Neuronal stem cell (in vitro differentiated cells): ENCODE data around the gene PDGFB.
A peak's percentile ranks its signal among the peaks of the same experiment; 100 is the strongest.

ENCODE experiments used
- DNase-seq: peaks from one replicate; pipeline ENCODE4 v3.0.0-alpha.2; 2013; ENCODE audit warnings: low spot score
- H2AFZ ChIP-seq: one replicate; pipeline ENCODE4 v1.6.1; 2013; ENCODE audit warnings: mild to moderate bottlenecking, low read length, inconsistent platforms
- H2AK5ac ChIP-seq: 2 replicates; pipeline ENCODE4 v1.6.1; 2013; ENCODE audit warnings: low read depth, mild to moderate bottlenecking, inconsistent platforms, low read length, moderate library complexity, mixed read lengths
- H2BK120ac ChIP-seq: 2 replicates; pipeline ENCODE4 v1.6.1; 2013; ENCODE audit warnings: low read depth, mild to moderate bottlenecking, inconsistent platforms, low read length, moderate library complexity, mixed read lengths
- H2BK12ac ChIP-seq: one replicate; pipeline ENCODE4 v1.6.1; 2013; ENCODE audit warnings: low read length, inconsistent platforms
- H2BK15ac ChIP-seq: 2 replicates; pipeline ENCODE4 v1.6.1; 2013; ENCODE audit warnings: mild to moderate bottlenecking, low read length, inconsistent platforms, mixed read lengths
- H2BK5ac ChIP-seq: one replicate; pipeline ENCODE4 v1.6.1; 2013; ENCODE audit warnings: inconsistent platforms, mild to moderate bottlenecking, low read length, moderate library complexity
- H3K14ac ChIP-seq: one replicate; pipeline ENCODE4 v1.6.1; 2013; ENCODE audit warnings: low read length, inconsistent platforms
- H3K18ac ChIP-seq: 2 replicates; pipeline ENCODE4 v1.6.1; 2013; ENCODE audit warnings: low read length, inconsistent platforms
- H3K23ac ChIP-seq: 2 replicates; pipeline ENCODE4 v1.6.1; 2013; ENCODE audit warnings: low read depth, mild to moderate bottlenecking, mixed read lengths, low read length, inconsistent platforms; ENCODE audit not compliant: poor library complexity
- H3K27ac ChIP-seq: replicated peaks from 3 replicates; pipeline ENCODE4 v1.5.1; 2013; ENCODE audit warnings: low read length, inconsistent platforms
- H3K27me3 ChIP-seq, 3 experiments: 2 replicates each; pipeline ENCODE4 v1.6.1; 2013; ENCODE audit warnings: low read length in 3 of 3, mild to moderate bottlenecking in 2 of 3, inconsistent platforms in 1 of 3, low read depth in 1 of 3, mixed read lengths in 1 of 3, moderate library complexity in 1 of 3; ENCODE audit not compliant: control insufficient read depth in 3 of 3, insufficient read depth in 3 of 3
- H3K36me3 ChIP-seq, 2 donors: replicated peaks in 1 of 2; 2 replicates each; pipeline ENCODE4 v1.6.1; 2013; ENCODE audit warnings: low read length in 2 of 2; ENCODE audit not compliant: control insufficient read depth in 2 of 2, insufficient read depth in 2 of 2
- H3K4ac ChIP-seq: 2 replicates; pipeline ENCODE4 v1.6.1; 2013; ENCODE audit warnings: inconsistent platforms, mild to moderate bottlenecking, low read length, moderate library complexity
- H3K4me1 ChIP-seq, 2 donors: 1 replicate in 1 of 2; 2 replicates in 1 of 2; pipeline ENCODE4 v1.6.1; 2013; ENCODE audit warnings: low read length in 2 of 2, low read depth in 1 of 2; ENCODE audit not compliant: control insufficient read depth in 2 of 2, insufficient read depth in 1 of 2
- H3K4me2 ChIP-seq: one replicate; pipeline ENCODE4 v1.6.1; 2013; ENCODE audit warnings: mild to moderate bottlenecking, low read length, inconsistent platforms; ENCODE audit not compliant: insufficient read depth, poor library complexity, severe bottlenecking
- H3K4me3 ChIP-seq, 2 donors: 2 replicates each; pipeline ENCODE4 v1.5.1; 2013; ENCODE audit warnings: low read length in 2 of 2, mild to moderate bottlenecking in 2 of 2, inconsistent platforms in 1 of 2, moderate library complexity in 1 of 2
- H3K79me1 ChIP-seq: one replicate; pipeline ENCODE4 v1.6.1; 2013; ENCODE audit warnings: low read depth, mild to moderate bottlenecking, inconsistent platforms, low read length, moderate library complexity
- H3K9ac ChIP-seq: one replicate; pipeline ENCODE4 v1.6.1; 2013; ENCODE audit warnings: mild to moderate bottlenecking, low read depth, low read length, inconsistent platforms; ENCODE audit not compliant: poor library complexity
- H3K9me3 ChIP-seq, 2 donors: replicated peaks in 1 of 2; 2 replicates each; pipeline versions ENCODE3 to v1.6.1; 2013; ENCODE audit warnings: low read length in 2 of 2, mild to moderate bottlenecking in 2 of 2, inconsistent platforms in 1 of 2, low read depth in 1 of 2, mixed read lengths in 1 of 2, moderate library complexity in 1 of 2; ENCODE audit not compliant: control insufficient read depth in 2 of 2, insufficient read depth in 1 of 2
- H4K8ac ChIP-seq: one replicate; pipeline ENCODE4 v1.6.1; 2013; ENCODE audit warnings: low read depth, mild to moderate bottlenecking, inconsistent platforms, low read length, moderate library complexity
- H4K91ac ChIP-seq: one replicate; pipeline ENCODE4 v1.6.1; 2013; ENCODE audit warnings: low read length, low read depth, mild to moderate bottlenecking, inconsistent platforms; ENCODE audit not compliant: poor library complexity
- WGBS, 2 donors: extraction: QIAGEN DNeasy Blood & Tissue Kit; methylation state at CpG; one replicate each; pipeline ENCODE4 v1.1.7; 2013; ENCODE audit warnings: missing lambda C conversion rate in 2 of 2, mixed read lengths in 1 of 2; ENCODE audit not compliant: insufficient read length in 2 of 2, insufficient replicate concordance in 1 of 2; ENCODE audit errors: extremely low coverage in 2 of 2; 5-methylcytosine and 5-hydroxymethylcytosine counted together

The PDGFB gene

GRCh38 chr22:39273950-39274887, 29.4 kb upstream of the PDGFB start:
- Histone ChIP-seq H3K9me3 (peaks cover 7 to 9% of the 10 kb centered on the region in 2 donors), H4K8ac (no peak overlapping the region), H3K4ac (no peak overlapping the region), H3K23ac (no peak overlapping the region), H2BK12ac (peak overlapping the region; percentile 68), H3K36me3 (no peaks in the 10 kb centered on the region), H2AFZ (no peak overlapping the region), H3K27me3 (no peaks in the 10 kb centered on the region), H2AK5ac (peak overlapping the region; percentile 85), H3K4me1 (peaks cover 0 to 5% of the 10 kb centered on the region in 2 donors), H3K18ac (peak overlapping the region; percentile 58), H2BK120ac (peak overlapping the region; percentile 26), H3K4me2 (no peak overlapping the region), H3K79me1 (no peaks in the 10 kb centered on the region), H2BK15ac (no peak overlapping the region), H3K14ac (peak overlapping the region; percentile 56), H3K9ac (no peak overlapping the region), H4K91ac (no peak overlapping the region), H2BK5ac (peak overlapping the region; percentile 68), H3K27ac (no peak overlapping the region), H3K4me3 (no peak overlapping the region)
- no CpG with 5 or more reads among the region's 17 CpGs for WGBS, 2 donors
- DNase-seq: no peak

DNA sequence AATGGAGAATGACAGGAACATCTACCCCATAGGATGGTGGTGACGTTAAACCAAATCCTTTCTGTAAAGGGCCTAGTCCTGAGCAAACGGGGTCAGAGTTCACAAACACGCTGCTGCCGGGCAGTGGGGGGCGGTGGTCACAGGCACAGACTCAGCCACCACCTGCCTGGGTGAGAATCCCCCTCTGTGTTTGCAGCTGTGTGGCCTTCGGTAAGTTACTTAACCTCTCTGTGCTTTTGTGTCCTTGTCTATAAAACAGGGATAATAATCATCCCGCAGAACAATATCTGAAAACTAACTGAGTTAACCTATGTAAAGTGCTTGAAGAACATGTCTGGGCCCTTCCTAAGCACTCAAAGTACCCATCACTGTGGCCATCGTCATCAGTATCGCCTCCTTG, 26.0 kb upstream of the PDGFB start:
- Histone ChIP-seq H3K9me3 (peaks cover 3 to 5% of the 10 kb centered on the region in 2 donors), H3K9ac (no peak overlapping the region), H3K27me3 (peaks cover 0 to 4% (median 0%) of the 10 kb centered on the region in 3 experiments), H2AFZ (no peak overlapping the region), H3K4ac (no peak overlapping the region), H3K36me3 (no peaks in the 10 kb centered on the region), H2BK15ac (no peak overlapping the region), H2BK5ac (no peak overlapping the region), H3K14ac (no peak overlapping the region), H3K27ac (no peak overlapping the region), H3K4me1 (peaks cover 0 to 4% of the 10 kb centered on the region in 2 donors), H4K8ac (no peak overlapping the region), H2BK12ac (no peak overlapping the region), H4K91ac (no peak overlapping the region), H3K23ac (peak overlapping the region; percentile 59), H3K4me2 (no peak overlapping the region), H3K79me1 (no peaks in the 10 kb centered on the region), H2AK5ac (peak overlapping the region; percentile 72), H3K4me3 (no peak overlapping the region), H2BK120ac (no peak overlapping the region), H3K18ac (peak overlapping the region; percentile 89)
- no peak for DNase-seq
- no CpG with 5 or more reads among the region's 9 CpGs for WGBS, 2 donors

DNA sequence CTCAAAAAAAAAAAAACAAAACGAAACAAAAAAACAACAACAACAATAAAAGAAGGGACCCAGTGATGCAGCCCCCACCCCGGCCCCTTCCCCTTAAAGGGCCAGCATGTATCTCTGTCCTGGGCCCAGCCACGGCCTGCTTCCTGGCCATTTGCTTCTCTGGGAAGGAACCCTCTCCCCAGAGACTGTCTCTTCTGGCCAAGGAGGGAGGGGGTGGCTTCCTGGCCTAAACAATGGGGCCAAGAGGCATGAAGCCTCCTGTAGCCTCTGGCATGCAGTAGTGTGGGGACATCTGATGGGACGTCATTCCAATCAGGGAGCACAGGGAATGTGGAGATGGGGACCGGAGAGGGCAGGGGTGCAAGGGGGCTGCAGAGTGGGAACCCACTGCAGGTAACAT, 25.5 kb upstream of the PDGFB start:
- Histone ChIP-seq H3K4ac (peak overlapping the region; percentile 61), H3K27me3 (peaks cover 0 to 4% (median 0%) of the 10 kb centered on the region in 3 experiments), H3K23ac (peak overlapping the region; percentile 59), H2BK12ac (peak overlapping the region; percentile 93), H3K18ac (peak overlapping the region; percentile 89), H3K4me2 (no peak overlapping the region), H3K79me1 (no peaks in the 10 kb centered on the region), H3K36me3 (no peaks in the 10 kb centered on the region), H4K8ac (peak overlapping the region; percentile 57), H2BK120ac (peak overlapping the region; percentile 90), H3K14ac (no peak overlapping the region), H3K9me3 (peaks cover 3 to 5% of the 10 kb centered on the region in 2 donors), H3K4me1 (peaks cover 0 to 4% of the 10 kb centered on the region in 2 donors), H2BK5ac (no peak overlapping the region), H2AFZ (peak overlapping the region; percentile 43), H3K4me3 (no peak overlapping the region), H2AK5ac (peak overlapping the region; percentile 72), H3K9ac (no peak overlapping the region), H2BK15ac (peak overlapping the region; percentile 84), H3K27ac (no peak overlapping the region), H4K91ac (no peak overlapping the region)
- no CpG with 5 or more reads among the region's 5 CpGs for WGBS, 2 donors
- DNase-seq: no peak

GRCh38 chr22:39269095-39269790, 24.5 kb upstream of the PDGFB start:
- H3K4me3 ChIP-seq: no peak overlapping the region
- no peak overlapping the region for H4K91ac ChIP-seq
- H3K79me1 ChIP-seq: no peaks in the 10 kb centered on the region
- no peak overlapping the region for H2BK5ac ChIP-seq
- no peak overlapping the region for H3K4ac ChIP-seq
- WGBS, 2 donors: no CpG with 5 or more reads among the region's 11 CpGs
- peak overlapping the region; percentile 66 for H2BK15ac ChIP-seq
- no peak overlapping the region for H2AFZ ChIP-seq
- H3K18ac ChIP-seq: peak overlapping the region; percentile 81
- H3K36me3 ChIP-seq: no peaks in the 10 kb centered on the region
- H3K4me1 ChIP-seq: peaks cover 0 to 4% of the 10 kb centered on the region in 2 donors
- H2AK5ac ChIP-seq: no peak overlapping the region
- no peak overlapping the region for H3K27ac ChIP-seq
- peak overlapping the region; percentile 46 for H2BK12ac ChIP-seq
- DNase-seq: no peak
- no peak overlapping the region for H3K14ac ChIP-seq
- H2BK120ac ChIP-seq: peak overlapping the region; percentile 52
- no peak overlapping the region for H3K23ac ChIP-seq
- peaks cover 0 to 4% (median 0%) of the 10 kb centered on the region in 3 experiments for H3K27me3 ChIP-seq
- no peak overlapping the region for H4K8ac ChIP-seq
- no peak overlapping the region for H3K4me2 ChIP-seq
- H3K9ac ChIP-seq: no peak overlapping the region
- peaks cover 3 to 5% of the 10 kb centered on the region in 2 donors for H3K9me3 ChIP-seq
